Keratinocyte (primary cell): ENCODE measurements around the gene KRT78. TPM values are rescaled to one million over a fixed set of nuclear protein-coding genes. Genes with fewer than 3 reads are reported as not detected.

ENCODE experiments used
- DNase-seq: peaks from one replicate; pipeline ENCODE4 v3.0.0-alpha.2; 2011; ENCODE audit warnings: low read depth, missing footprints, low spot score
- FAIRE-seq: peaks from 2 replicates; lab custom pipeline; 2011; peaks lifted over from hg19 to GRCh38; lab: Jason Lieb, UNC
- H2AFZ ChIP-seq: 2 replicates; pipeline ENCODE4 v1.6.0; 2012; ENCODE audit warnings: low read length, control low read depth, inconsistent platforms; ENCODE audit not compliant: control insufficient read depth
- H3K27ac ChIP-seq: 2 replicates; pipeline ENCODE4 v1.5.1; 2011; ENCODE audit warnings: low read length; ENCODE audit not compliant: control insufficient read depth, insufficient read depth
- H3K27me3 ChIP-seq: 3 replicates; pipeline ENCODE4 v1.6.0; 2011; ENCODE audit warnings: low read length; ENCODE audit not compliant: control insufficient read depth, insufficient read depth; ENCODE audit errors: extremely low read depth
- H3K36me3 ChIP-seq, 2 experiments: 2 replicates in 1 of 2; 3 replicates in 1 of 2; pipeline ENCODE4 v1.5.1; 2011; ENCODE audit warnings: low read length in 2 of 2, mild to moderate bottlenecking in 1 of 2; ENCODE audit not compliant: control insufficient read depth in 2 of 2, insufficient read depth in 2 of 2; ENCODE audit errors: extremely low read depth in 1 of 2
- H3K4me1 ChIP-seq: 3 replicates; pipeline ENCODE4 v1.5.1; 2011; ENCODE audit warnings: low read length; ENCODE audit not compliant: control insufficient read depth, insufficient read depth; ENCODE audit errors: extremely low read depth
- H3K4me2 ChIP-seq: 3 replicates; pipeline ENCODE4 v1.6.0; 2011; ENCODE audit warnings: low read depth, low read length; ENCODE audit not compliant: control insufficient read depth, insufficient read depth; ENCODE audit errors: extremely low read depth
- H3K4me3 ChIP-seq, 3 experiments: fragments of 200-600 bp in 1 of 3; sonication (generic) in 1 of 3; 2 replicates in 2 of 3; 3 replicates in 1 of 3; pipeline ENCODE4 v1.5.1; 2011 to 2016; ENCODE audit warnings: low read length in 3 of 3, mild to moderate bottlenecking in 3 of 3, control low read depth in 2 of 3, inconsistent platforms in 1 of 3, low read depth in 1 of 3, mixed read lengths in 1 of 3, mixed run types in 1 of 3, moderate library complexity in 1 of 3; ENCODE audit not compliant: control insufficient read depth in 2 of 3, insufficient read depth in 2 of 3; ENCODE audit errors: extremely low read depth in 1 of 3
- H3K79me2 ChIP-seq: 2 replicates; pipeline ENCODE4 v1.6.0; 2012; ENCODE audit warnings: low read length; ENCODE audit not compliant: control insufficient read depth, insufficient read depth
- H3K9ac ChIP-seq: 3 replicates; pipeline ENCODE4 v1.6.0; 2011; ENCODE audit warnings: low read length; ENCODE audit not compliant: control insufficient read depth, insufficient read depth; ENCODE audit errors: extremely low read depth
- H3K9me1 ChIP-seq: 3 replicates; pipeline ENCODE4 v1.6.0; 2011; ENCODE audit warnings: low read length; ENCODE audit not compliant: control insufficient read depth, insufficient read depth; ENCODE audit errors: extremely low read depth
- H3K9me3 ChIP-seq: 2 replicates; pipeline ENCODE4 v1.5.1; 2012; ENCODE audit warnings: low read depth, low read length; ENCODE audit not compliant: control insufficient read depth
- H4K20me1 ChIP-seq: 3 replicates; pipeline ENCODE4 v1.6.0; 2011; ENCODE audit warnings: low read length; ENCODE audit not compliant: control insufficient read depth, insufficient read depth; ENCODE audit errors: extremely low read depth
- CTCF ChIP-seq, 3 experiments: IDR thresholded peaks in 1 of 3; conservative IDR thresholded peaks in 1 of 3; optimal IDR thresholded peaks in 1 of 3; 2 replicates in 2 of 3; 3 replicates in 1 of 3; pipeline versions ENCODE3 to v1.5.1; 2011; ENCODE audit warnings: low read length in 3 of 3, mild to moderate bottlenecking in 3 of 3, moderate library complexity in 2 of 3, control low read depth in 1 of 3, inconsistent platforms in 1 of 3; ENCODE audit not compliant: insufficient read depth in 2 of 3; ENCODE audit errors: extremely low read depth in 1 of 3
- EZH2 ChIP-seq: IDR thresholded peaks from one replicate; pipeline ENCODE4 v1.6.1; 2012; ENCODE audit warnings: inconsistent platforms, mild to moderate bottlenecking, low read length, moderate library complexity
- dilution Hi-C: fragments of 300-500 bp; cut with MboI; formaldehyde crosslinking; loops from one replicate; pipeline ENCODE4 v1.7.0; 2020; ENCODE audit warnings: low sequenced_read_pairs; ENCODE audit not compliant: extremely low pct_ligation_motif_present
- polyA plus RNA-seq, 5 experiments: library from polyadenylated mRNA; depleted of rRNA in 3 of 5; stranded (reverse) in 3 of 5; stranded (forward) in 1 of 5; unstranded in 1 of 5; fragments of >200 nt; gene quantifications; 1 replicate in 1 of 5; 2 replicates in 3 of 5; 3 replicates in 1 of 5; pipeline versions ENCODE4 v1.2.1 to v1.2.3, GENCODE V29; 2011 to 2012; ENCODE audit warnings: missing spikeins in 2 of 5, low read depth in 1 of 5, low replicate concordance in 1 of 5

Gene KRT78
- polyA plus RNA-seq, 1 donor (not counting 4 experiments of a cell fraction or from before 2014, with no cell fraction given), result 0.96 TPM

GRCh38 chr12:52805000-52805399 is 43.8 kb downstream of the KRT78 start:
- Histone ChIP-seq H3K9me3 (no peaks in the 10 kb centered on the region), H3K9ac (no peak overlapping the region), H3K27ac (no peak overlapping the region), H4K20me1 (no peaks in the 10 kb centered on the region), H3K27me3 (peaks cover 18% of the 10 kb centered on the region), H3K4me2 (no peak overlapping the region), H3K36me3 (no peaks in the 10 kb centered on the region), H3K4me1 (no peaks in the 10 kb centered on the region), H3K79me2 (no peaks in the 10 kb centered on the region), H3K9me1 (no peaks in the 10 kb centered on the region), H3K4me3 (no peak overlapping the region), H2AFZ (no peak overlapping the region)
- DNase-seq (no peak), FAIRE-seq (no peak)
- no peak for TF ChIP-seq CTCF (optimal IDR thresholded peaks at IDR 0.05 in 1 of 3, IDR thresholded peaks at IDR 0.05 in 1 of 3, conservative IDR thresholded peaks at IDR 0.05 in 1 of 3; ENCODE audit: extremely low read depth in 1 of 3, insufficient read depth in 2 of 3, low read length in 3 of 3)
- TF ChIP-seq EZH2, result no peak
- dilution Hi-C loops, result no loop called here

DNA sequence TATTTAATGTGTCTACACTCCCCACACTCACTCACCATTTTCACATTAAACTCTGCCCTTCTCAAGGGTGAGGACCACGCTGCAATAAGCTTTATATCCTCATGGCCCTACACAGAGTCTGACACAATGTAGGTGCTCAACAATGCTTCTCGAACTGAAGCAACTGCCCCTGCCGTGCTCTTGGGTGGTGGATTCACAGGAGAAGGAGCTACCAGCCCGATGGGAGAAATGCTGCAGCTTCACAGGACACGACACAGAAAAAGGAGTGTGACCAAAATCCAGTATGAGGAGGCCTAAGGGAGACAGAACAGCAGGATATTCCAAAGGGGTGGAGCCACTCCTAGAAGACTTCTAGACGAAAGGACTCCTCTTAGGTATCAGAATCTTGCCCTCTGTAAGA is 46.4 kb downstream of the KRT78 start:
- TF ChIP-seq CTCF (optimal IDR thresholded peaks at IDR 0.05 in 1 of 3, IDR thresholded peaks at IDR 0.05 in 1 of 3, conservative IDR thresholded peaks at IDR 0.05 in 1 of 3; ENCODE audit: extremely low read depth in 1 of 3, insufficient read depth in 2 of 3, low read length in 3 of 3) (no peak), EZH2 (no peak)
- Histone ChIP-seq H3K4me3 (no peak overlapping the region), H4K20me1 (no peaks in the 10 kb centered on the region), H3K9me1 (no peaks in the 10 kb centered on the region), H3K79me2 (no peaks in the 10 kb centered on the region), H3K4me2 (no peak overlapping the region), H3K27me3 (peaks cover 8% of the 10 kb centered on the region), H3K36me3 (no peaks in the 10 kb centered on the region), H3K27ac (no peak overlapping the region), H3K4me1 (peaks cover 21% of the 10 kb centered on the region), H3K9ac (no peak overlapping the region), H3K9me3 (no peaks in the 10 kb centered on the region), H2AFZ (no peak overlapping the region)
- DNase-seq (no peak), FAIRE-seq (no peak)
- dilution Hi-C loops, result no loop called here
